GM19463 (cell line): ENCODE measurements around the gene SUFU.
"Not testable (repeated sequence)": the region's sequence is repeated elsewhere in the genome, so short reads cannot be mapped to it uniquely, and the experiment has no call there.

Experiments
- ATAC-seq: cut with Tn5 transposase; IDR thresholded peaks from one replicate; pipeline ENCODE4 v1.9.1; 2021; ENCODE audit warnings: mild to moderate bottlenecking, moderate library complexity; ENCODE audit not compliant: unreplicated experiment

The SUFU gene

DNA sequence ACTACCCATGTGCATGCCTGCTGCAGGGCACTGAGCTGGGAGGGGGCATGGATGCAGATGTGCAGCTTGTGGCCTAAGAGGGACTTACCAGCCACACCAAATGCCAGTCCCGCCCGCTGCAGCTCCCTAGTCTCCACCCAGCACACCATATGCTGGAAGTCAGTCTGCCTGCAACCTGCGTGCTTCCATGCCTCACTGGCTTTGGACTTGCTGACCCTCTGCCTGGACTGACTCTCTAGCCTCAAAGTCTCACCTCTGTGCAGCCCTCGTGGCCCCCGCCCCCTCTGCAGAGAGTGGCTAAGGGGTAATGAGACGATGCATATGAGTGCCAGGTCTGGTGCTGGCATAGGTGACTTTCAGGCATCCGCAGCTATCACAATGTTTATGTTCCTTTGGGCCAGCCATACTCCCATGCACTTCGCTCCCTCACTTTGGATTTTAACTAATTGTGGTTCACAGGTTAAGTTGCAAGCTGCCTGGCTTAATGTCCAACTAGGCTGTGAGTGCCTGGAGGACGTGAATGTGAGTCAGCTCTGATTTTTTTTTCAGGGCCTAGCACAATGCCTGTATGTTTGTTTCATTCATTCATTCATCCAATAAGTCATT is 162.2 kb downstream of the SUFU start:
- ATAC-seq: no peak

DNA sequence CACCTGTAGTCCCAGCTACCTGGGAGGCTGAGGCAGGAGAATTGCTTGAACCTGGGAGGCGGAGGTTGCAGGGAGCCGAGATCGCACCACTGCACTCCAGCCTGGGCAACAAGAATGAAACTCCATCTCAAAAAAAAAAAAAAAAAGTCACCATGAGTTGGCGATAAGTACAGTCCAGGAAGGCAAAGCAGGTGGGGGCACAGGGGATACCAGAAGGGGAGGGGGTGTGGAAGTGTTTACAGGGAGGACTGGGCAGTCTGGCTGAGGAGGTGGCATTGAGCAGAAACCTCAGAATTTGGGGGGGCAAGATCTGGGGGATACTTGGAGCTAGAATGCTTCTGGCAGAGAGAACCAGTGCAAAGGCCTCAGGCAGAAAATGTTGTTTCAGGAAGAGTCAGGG is 163.6 kb downstream of the SUFU start:
- not testable (repeated sequence) for ATAC-seq

DNA sequence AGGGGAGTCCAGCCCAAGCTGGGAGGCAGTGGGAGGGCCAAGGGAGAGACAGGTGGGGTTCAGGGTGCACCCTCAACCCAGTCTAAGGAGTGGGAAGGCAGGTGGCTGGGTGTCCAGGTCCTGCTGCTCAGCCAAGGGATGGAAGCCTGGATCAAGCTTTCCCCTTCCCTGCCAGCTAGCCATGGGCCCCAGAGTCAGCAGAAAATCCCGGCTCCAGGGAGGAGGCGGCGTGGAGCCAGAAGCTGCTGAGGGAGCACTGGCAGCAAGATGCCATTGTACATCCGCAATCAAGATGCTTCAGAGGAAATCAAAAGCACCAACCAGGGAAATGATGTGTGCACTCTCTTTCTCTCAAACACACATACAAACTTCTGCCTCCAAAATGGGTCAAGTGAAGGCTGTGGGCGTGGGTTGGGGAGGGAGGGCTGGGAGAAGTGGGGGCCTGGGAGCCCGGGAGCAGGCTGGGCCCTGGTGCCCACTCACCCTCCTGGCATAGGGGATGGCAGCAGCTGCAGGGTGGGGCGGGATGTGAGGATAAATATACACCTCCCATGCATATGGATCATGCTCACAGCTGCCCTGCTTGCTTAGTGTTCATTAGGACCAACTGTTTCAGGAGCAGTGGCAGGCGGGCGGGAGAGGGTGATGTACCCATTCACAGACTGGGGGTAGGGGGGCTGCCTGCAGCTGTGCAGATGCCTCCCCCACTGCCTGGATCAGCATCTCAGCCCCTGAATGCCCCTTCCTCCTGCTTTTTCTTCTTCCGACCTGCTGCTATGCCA is 164.7 kb downstream of the SUFU start:
- ATAC-seq: no peak

DNA sequence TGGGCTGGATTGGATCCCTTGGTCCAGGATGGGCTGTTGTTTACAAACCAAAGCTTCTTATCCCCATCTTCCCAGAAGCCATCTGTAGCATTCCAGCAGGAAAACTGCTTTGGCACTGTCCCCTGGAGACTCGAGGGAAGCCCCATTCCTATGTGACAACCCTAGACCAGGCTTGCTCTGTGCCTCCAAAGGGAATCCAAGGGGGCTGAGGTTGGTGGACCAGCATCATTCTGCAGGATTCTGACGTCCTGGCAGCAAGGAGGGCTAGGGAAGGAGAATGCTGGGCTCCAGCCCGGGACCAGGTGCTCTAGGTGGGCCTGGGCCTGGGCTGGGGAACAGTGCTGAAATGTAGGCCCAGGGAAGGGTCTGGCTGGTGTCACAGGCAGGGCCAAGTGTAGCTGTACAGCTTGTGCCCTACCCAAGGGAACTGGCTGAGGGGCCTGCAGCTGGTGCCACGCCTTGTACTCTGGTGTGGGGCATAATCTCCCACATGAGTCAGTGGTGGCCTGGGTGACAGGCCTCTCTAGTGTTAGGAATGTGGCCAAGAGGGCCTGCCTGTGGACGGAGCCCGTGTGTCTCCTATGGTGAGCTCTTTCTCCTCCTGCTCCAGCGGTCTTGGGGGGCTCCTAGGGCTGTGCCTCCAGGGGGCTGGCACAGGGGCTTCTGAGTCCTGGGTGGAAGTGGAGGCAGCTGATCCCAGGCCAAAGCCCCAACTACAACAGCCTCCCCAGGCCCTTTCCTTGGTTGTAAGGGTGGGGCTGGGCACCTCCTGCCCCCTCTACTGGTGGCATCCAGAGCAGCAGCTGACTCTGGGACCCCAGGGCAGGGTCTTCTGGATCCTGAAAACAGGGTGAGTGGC is 165.7 kb downstream of the SUFU start:
- ATAC-seq: no peak

DNA sequence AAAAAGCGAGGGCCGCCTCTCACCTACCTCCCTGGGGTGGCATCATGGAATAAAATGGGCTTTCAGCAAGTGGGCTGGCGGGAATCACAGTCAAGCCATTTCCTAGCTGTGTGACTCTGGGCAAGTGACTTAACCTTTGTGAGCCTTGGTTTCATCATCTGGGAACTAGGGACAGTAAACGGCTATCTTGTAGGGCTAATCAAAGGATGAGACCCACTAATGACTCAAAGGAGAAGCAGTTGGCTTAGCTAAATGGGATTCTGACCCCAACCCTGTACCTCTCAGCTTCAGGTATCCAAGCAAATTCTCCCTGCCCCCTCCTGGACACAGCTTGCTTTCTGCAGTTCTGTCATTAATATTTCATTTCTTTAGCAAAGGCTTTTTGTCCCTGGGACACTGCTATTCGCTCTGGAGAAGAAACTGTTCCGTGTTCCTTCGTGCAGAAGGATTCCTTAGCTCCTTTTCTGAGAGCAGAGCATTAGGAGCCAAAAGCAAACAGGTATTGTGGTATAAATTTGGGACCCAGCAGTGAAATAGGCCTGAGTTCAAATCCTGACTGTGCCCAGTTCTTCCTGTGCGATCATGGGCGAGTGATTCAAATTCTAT is 166.4 kb downstream of the SUFU start:
- ATAC-seq: no peak

DNA sequence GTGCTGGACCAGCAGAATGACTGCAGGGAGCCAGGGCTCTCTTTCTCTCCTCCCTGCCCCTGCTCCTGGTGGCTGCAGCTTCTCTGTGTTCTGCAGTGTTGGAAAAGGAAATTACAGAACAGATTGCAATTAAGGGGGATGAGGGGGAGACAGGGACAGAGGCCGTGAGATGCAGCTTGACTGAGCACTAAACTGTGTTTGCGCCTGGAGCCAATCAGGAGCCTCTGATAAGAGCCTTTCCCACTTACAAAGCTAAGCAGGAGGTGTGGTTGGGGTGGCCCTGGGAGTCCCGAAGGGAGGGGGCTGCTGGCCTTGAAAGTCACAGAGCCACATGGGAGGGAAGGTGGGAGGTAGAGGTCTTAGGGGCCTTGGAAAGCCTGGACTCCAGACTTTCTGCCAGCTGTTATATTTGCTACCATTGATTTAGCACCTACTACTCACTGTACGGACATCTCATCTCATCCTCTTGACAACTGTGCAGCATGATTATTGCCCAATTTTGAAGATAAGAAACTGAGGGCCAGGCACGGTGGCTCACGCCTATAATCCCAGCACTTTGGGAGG is 167.2 kb downstream of the SUFU start:
- ATAC-seq: no peak

DNA sequence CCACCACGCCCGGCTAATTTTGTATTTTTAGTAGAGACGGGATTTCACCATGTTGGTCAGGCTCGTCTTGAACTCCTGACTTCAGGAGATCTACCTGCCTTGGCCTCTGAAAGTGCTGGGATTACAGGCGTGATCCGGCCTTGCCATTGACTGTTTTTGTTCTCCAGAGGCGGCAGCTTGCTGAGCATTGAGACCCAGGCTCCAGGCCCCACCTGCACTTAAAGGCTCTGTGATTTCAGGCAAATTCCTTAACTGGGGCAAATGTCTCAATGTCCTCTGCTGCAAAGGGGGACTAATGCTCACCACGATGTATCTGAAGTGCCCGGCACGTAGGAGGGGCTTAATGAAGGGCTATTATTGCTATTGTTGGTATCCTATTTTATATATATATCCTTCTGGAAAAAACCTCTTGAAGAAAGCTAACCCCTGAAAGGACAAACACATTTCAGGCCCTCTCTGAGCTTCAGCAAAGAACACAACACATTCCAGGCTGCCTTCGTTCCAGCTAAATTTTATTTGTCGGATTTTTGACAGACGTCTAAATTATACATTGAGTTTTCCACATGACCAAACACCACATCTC is 169.6 kb downstream of the SUFU start:
- no peak for ATAC-seq

DNA sequence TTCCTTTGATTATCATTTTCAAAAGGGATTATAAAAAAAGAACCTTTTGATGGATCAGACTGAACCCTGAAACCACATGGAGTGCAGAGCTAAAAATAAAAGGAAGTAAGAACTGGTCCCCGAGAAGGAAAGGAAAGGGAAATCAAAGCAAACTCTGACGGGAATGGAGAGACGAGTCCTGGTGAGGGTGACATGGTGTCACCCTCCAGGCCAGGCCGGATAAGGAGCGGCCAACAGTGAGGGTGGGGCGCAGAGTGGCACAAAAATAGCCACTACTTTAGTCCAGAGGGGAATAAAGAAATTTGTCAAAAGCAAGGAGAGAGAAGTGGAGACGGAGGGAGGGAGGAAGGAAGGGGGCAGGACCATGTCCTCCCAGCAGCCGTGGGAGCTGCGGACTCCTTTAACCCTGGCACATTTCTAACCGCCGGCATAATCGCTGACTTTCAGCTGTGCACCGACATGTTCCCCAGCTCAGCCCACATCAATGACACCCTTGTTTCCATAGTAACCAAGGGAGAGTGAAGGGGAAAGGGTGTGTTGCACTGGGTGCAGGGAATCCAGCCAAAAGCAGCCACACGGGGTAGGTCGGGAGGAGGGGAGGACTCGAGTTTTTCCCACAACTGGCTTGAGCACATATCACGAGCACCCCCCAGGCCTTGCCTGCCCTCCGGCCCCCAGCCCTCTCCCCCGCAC is 170.2 kb downstream of the SUFU start:
- peak; percentile 67 for ATAC-seq

DNA sequence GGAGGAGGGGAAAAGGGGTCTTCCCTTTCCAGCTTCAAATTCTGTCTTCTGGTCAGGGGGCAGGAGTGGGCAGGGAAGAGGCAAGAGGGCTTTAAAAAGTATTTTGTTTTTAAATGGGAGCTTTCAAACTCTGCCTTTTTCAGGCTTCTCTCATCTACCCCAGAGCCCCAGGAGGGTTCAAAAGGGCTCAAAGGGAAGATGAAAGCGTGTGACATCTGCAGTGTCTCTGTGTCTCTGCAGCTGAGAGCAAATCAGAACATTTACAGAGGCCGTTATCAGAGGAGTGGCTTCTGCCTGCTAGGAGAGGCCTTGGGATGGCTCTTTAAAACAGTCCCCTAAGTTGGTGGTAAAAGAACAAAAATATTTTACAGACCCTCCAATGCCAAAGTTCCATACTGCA is 170.8 kb downstream of the SUFU start:
- ATAC-seq: no peak

DNA sequence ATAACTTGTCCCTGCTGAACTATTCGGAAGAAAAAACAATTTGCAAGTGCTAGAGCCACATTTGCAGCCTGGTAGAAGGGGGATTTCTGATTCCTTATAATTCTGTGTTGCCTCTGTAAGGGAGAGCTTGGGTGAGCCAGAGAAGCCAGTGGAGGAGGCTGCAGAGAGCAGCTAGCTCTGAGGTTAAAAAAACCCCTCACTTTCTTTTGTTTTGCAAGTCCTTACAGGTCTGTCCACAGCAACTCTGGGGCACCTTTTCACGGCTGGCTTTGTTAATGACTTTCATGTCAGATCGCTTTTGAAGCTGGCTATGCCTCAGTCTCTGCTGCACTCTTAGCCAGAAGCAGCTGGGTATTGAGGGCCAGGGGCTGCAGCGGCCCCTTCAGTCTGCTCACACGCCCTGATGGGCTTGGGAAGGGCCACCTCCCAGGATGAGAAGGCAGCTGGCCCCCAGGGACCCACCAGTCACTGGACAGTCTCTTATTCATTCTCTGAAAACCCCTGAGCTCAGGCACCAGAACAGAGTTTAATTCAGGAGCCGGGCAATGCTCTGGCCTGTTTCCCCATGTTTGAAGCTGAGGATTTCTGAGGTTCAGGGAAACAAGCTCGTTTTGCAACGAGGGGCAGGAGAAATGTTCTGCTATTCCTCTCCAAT is 171.4 kb downstream of the SUFU start:
- no peak for ATAC-seq

DNA sequence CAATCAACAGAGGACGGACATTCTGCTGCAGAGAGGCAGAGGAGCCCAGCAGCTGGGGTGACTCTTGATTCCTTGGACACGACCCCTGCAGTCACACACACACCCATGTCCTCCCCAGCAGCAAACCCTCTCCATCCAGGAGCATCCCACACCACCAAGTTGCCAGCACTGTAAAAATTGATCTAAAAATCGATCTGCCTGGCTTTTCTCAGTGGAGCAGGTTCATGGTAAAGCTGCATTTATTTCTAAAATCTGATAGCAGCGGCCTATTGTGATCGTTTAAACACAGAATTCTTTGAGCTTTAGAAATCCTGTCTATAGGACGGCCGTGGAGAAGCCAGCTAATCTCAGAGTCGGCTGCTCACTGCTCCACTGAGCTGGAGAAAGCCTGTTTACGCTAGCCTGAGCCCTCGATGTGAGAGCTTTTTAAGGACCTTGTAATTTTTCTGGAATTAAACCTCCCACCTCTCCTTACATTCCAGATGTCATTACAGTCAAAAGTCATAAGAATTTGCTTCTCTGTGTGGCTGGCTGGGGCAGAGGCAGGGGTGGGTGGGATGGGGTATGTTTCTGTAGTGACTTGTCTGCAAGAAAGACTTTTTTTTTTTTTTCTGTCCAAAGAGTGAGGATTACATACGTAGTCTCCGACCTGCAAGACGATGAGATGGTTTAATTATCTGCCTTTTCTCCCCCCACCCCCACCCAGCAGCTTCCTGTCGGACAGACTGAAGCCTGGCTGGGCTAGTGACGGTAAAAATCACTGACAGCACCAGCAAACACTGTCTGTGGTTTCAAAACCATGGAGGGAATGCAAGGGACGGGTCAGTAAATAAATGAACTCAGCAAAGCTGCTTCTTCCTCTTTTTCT is 172.1 kb downstream of the SUFU start:
- ATAC-seq: no peak

DNA sequence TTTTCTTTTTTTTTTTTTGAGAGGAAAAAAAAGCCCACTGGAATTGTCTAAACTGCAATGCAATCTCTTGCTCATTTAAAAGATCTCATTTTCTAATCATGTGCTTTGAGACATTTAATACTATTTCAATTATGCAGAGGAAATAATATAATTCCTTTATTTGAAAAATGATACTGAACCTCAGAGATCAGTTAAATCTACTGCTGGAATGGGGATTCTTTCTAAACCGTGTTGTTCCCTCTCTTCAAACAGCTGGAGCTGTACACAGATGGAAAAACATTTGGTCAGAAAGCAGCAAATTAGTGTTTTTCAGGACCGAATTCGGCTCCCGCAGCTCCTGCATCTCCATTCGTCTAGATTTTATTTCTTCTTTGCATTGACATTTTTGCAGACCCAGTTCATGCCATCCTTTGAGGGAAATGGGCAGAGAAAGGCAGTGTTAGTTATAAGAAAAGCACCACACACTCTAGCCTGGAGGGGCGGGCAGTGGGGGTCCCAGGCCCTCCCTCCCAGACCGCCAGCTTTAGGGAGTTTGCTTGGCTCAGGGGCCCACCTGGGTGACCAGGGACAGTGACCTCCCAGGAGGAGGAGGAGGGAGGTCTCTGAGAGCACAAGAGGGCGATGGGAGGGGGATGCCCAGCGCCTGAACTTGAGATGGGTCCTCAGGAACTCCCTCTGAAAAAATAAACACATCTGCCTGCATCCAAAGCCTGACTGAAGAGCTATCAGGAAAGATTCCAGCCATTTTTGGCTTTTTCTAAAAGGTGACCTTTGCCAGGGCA is 173.0 kb downstream of the SUFU start:
- no peak for ATAC-seq

DNA sequence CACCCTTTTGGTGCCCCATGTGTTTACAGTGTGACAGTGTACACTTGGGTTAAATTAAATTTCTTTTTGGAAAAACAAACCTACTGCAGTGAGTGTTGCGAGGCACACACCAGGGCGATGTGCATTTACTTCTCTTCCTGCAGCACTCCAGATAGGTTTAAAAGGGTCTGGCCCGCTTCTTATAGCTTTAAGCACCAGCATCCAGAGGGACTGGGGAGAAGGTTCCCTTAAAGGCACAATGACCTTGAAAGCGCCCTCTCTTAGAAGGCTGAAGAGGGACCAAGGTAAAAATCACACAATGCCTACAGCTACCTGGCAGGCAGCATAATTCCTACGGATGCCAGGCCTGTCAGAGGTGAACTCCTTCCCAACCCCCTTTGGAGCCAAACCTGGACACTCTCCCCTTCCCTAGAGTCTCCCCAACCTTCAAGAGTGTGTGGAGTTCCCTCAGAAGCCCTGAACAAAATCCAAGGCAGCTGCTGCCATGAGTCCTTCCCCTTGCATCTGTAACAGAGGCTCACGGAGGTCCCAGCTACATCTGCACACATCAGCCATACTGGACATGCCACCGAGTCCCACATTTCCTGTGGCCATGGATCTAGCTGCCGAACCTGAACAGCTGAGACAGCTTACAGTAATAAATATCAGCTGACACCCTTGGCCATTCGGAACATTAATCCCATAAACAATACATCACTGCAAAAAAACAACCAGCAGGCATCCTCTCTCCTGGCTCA is 173.7 kb downstream of the SUFU start:
- no peak for ATAC-seq

DNA sequence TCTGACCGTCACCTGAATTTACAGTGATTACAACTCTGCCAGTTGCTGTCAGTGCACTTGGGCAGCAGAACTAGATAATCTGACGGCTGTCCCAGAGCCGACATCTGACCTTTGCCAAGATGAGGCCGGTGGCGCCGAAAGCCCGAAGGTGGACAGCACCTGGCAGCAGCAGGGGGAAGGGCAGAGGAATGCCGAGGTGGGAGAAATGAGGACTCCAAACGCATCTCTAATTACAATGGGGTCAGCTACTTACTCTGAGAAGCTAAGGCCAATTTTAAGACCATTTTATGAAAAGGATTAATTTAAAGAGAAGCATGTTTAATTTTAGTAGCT is 174.3 kb downstream of the SUFU start:
- ATAC-seq: no peak

DNA sequence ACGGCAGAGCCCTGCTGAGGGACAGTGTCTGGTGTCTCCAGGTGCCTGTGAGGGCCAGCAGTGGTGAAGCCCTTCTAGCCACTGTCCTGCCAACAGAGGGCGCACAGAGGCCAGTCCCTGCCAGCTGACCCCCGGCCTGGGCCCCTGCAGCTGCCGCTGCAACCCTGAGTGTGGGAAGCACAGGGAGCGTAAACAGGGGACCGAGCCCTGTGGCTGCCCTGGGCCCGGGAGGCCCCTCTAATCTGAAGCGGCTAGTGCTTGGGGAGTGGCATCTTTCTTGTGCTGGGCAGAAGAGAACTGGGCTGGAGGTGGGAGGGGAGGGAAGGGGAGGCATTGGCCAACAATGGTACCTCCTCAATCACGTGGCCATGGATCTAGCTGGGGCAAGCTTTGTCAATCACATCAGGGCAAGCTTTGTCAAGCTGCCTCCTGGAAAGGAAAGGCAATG is 175.1 kb downstream of the SUFU start:
- no peak for ATAC-seq

DNA sequence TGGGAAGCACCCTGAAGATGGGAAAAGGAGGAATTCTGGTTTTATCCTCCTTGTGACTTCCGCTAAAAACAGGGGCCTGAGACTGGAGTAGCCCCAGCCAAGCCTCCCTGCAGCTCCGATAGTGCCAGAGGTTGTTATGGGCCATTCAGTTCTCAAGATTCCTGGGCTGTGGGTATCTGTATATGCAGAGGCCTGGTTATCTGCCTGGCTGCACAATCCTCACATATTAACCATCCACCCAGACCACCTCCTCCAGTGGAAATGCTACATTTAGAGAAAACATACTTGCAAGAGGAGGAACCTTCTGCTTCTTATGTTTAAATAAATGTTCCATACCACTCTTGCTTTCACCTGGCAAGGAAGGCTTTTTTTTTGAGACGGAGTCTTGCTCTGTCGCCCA is 175.8 kb downstream of the SUFU start:
- no peak for ATAC-seq

DNA sequence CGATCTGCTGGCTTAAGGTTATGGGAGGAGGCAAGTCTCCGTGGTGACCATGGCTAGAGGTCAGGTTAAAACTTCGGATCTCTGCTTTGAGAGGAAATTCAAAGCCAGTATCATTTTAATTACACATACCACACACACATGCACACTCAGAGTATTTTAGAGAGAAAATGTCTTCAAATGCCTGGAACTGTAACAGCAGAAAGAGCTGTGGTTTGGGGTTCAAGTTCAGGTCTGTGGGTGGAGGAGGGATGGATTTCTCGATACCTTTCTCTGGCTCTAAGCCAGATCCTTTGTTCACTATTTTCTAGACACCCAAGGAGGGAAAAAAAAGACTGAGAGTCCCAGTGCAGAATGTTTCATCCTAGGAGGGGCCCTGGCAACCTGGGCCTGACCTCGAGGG is 177.9 kb downstream of the SUFU start:
- no peak for ATAC-seq
